Upper lobe of left lung (tissue), 6 donors: ENCODE data around the gene TNFRSF12A. TPM values are rescaled to one million over a fixed set of nuclear protein-coding genes. Genes with fewer than 3 reads are reported as not detected.

Experiments used
- ATAC-seq, 2 donors: fragments of 200-7000 bp; cut with Tn5 transposase; one replicate each; pipeline ENCODE4 v1.9.1; 2022; ENCODE audit warnings: mild to moderate bottlenecking in 2 of 2, moderate library complexity in 2 of 2; ENCODE audit not compliant: low FRiP score in 2 of 2
- DNase-seq, 2 donors: peaks; one replicate each; pipeline ENCODE4 v3.0.0-alpha.2; 2019 to 2020
- H3K27ac ChIP-seq, 4 donors: fragments of 200-600 bp; sonication (generic); one replicate each; pipeline ENCODE4 v1.5.1; 2016 to 2019
- H3K27me3 ChIP-seq, 4 donors: fragments of 200-600 bp; sonication (generic); one replicate each; pipeline ENCODE4 v1.5.1; 2017 to 2019
- H3K36me3 ChIP-seq, 4 donors: fragments of 200-600 bp; sonication (generic); one replicate each; pipeline ENCODE4 v1.5.1; 2016 to 2019
- H3K4me1 ChIP-seq, 4 donors: fragments of 200-600 bp; sonication (generic); one replicate each; pipeline ENCODE4 v1.5.1; 2018 to 2019
- H3K4me3 ChIP-seq, 4 donors: fragments of 200-600 bp; sonication (generic); one replicate each; pipeline ENCODE4 v1.5.1; 2017 to 2019; ENCODE audit warnings: mild to moderate bottlenecking in 2 of 4, moderate library complexity in 1 of 4
- H3K9me3 ChIP-seq, 4 donors: fragments of 200-600 bp; sonication (generic); one replicate each; pipeline ENCODE4 v1.5.1; 2018 to 2019
- CTCF ChIP-seq, 6 experiments: fragments of 450-650 bp in 4 of 6; fragments of 200-600 bp in 2 of 6; sonication (generic) in 2 of 6; IDR thresholded peaks; one replicate each; pipeline ENCODE4 v1.5.1; 2016 to 2019; ENCODE audit warnings: antibody characterized with exemption in 6 of 6
- EP300 ChIP-seq, 4 donors: sonication (generic); formaldehyde crosslinking; IDR thresholded peaks; one replicate each; pipeline ENCODE4 v1.5.1; 2017; ENCODE audit warnings: antibody characterized with exemption in 4 of 4, control low read depth in 2 of 4
- POLR2A ChIP-seq, 4 donors: fragments of 450-650 bp; IDR thresholded peaks; one replicate each; pipeline ENCODE4 v1.5.1; 2016 to 2017; ENCODE audit warnings: antibody characterized with exemption in 4 of 4, mild to moderate bottlenecking in 2 of 4
- POLR2AphosphoS5 ChIP-seq, 2 donors: sonication (generic); formaldehyde crosslinking; IDR thresholded peaks; one replicate each; pipeline ENCODE4 v1.5.1; 2017; ENCODE audit warnings: antibody characterized with exemption in 2 of 2
- WGBS, 2 donors: methylation state at CpG; one replicate each; pipeline ENCODE4 v1.1.5; 2017 to 2018; 5-methylcytosine and 5-hydroxymethylcytosine counted together
- total RNA-seq, 6 donors: library from RNA; depleted of rRNA in 4 of 6; stranded (reverse); fragments of >200 nt in 4 of 6; gene quantifications; one replicate each; pipeline versions ENCODE4 v1.1.0 to v1.2.1, GENCODE V29; 2016 to 2021
- donor health status: DM: no; HTN: no; CAD: no; lungs with moderate emphysema.
- donor health status: DM: no; HTN: yes; CAD: no; lungs with severe emphysema.

TNFRSF12A gene
- total RNA-seq, 6 donors from 2014 or later = 37.7 to 431 (median 76.5) TPM

- H3K27me3 ChIP-seq = no peaks in the 10 kb centered on the region
- H3K36me3 ChIP-seq = no peaks in the 10 kb centered on the region
- DNase-seq (peak in 1 of 2 donors; percentile 54), ATAC-seq (no peak)
- H3K4me3 ChIP-seq = no peak overlapping the region
- WGBS, 2 donors = 80 to 81% methylated on average over 7 to 13 of the region's 13 CpGs
- H3K9me3 ChIP-seq = no peaks in the 10 kb centered on the region
- H3K4me1 ChIP-seq = no peaks in the 10 kb centered on the region
- TF ChIP-seq POLR2A (IDR thresholded peaks at IDR 0.05) (no peak), POLR2AphosphoS5 (IDR thresholded peaks at IDR 0.05) (no peak), CTCF (IDR thresholded peaks at IDR 0.05) (no peak), EP300 (IDR thresholded peaks at IDR 0.05) (no peak)
- no peak overlapping the region for H3K27ac ChIP-seq
These were observed 23.9 kb upstream of the TNFRSF12A start for GRCh38 chr16:2996298-2996697.

GRCh38 chr16:2999929-3000328, 20.2 kb upstream of the TNFRSF12A start:
- WGBS, 2 donors = 80 to 83% methylated on average over 5 to 6 of the region's 6 CpGs
- TF ChIP-seq EP300 (IDR thresholded peaks at IDR 0.05) (no peak), POLR2AphosphoS5 (IDR thresholded peaks at IDR 0.05) (no peak), POLR2A (IDR thresholded peaks at IDR 0.05) (no peak), CTCF (IDR thresholded peaks at IDR 0.05) (no peak)
- no peaks in the 10 kb centered on the region for H3K36me3 ChIP-seq
- no peaks in the 10 kb centered on the region for H3K9me3 ChIP-seq
- ATAC-seq (no peak), DNase-seq (no peak)
- H3K4me1 ChIP-seq = peaks cover 3 to 7% (median 6%) of the 10 kb centered on the region in 4 donors
- no peaks in the 10 kb centered on the region for H3K27me3 ChIP-seq
- no peak overlapping the region for H3K4me3 ChIP-seq
- H3K27ac ChIP-seq = no peak overlapping the region

- H3K27me3 ChIP-seq = no peaks in the 10 kb centered on the region
- no peaks in the 10 kb centered on the region for H3K36me3 ChIP-seq
- WGBS, 2 donors = 86% methylated on average over 4 of the region's 4 CpGs; no CpG with 5 or more reads in 1 of the 2 donors
- H3K4me3 ChIP-seq = no peak overlapping the region
- DNase-seq = no peak
- no peak for ATAC-seq
- H3K4me1 ChIP-seq = peaks cover 3 to 11% (median 8%) of the 10 kb centered on the region in 4 donors
- H3K9me3 ChIP-seq = no peaks in the 10 kb centered on the region
- no peak for TF ChIP-seq EP300 (IDR thresholded peaks at IDR 0.05)
- no peak for TF ChIP-seq POLR2A (IDR thresholded peaks at IDR 0.05)
- no peak for TF ChIP-seq POLR2AphosphoS5 (IDR thresholded peaks at IDR 0.05)
- TF ChIP-seq CTCF (IDR thresholded peaks at IDR 0.05) = no peak
- H3K27ac ChIP-seq = no peak overlapping the region
These were observed 19.6 kb upstream of the TNFRSF12A start for GRCh38 chr16:3000540-3000939.

GRCh38 chr16:3001316-3001715, 18.9 kb upstream of the TNFRSF12A start:
- ATAC-seq (no peak), DNase-seq (no peak)
- Histone ChIP-seq H3K27ac (no peak overlapping the region), H3K4me1 (peaks cover 3 to 15% (median 8%) of the 10 kb centered on the region in 4 donors), H3K27me3 (no peaks in the 10 kb centered on the region), H3K9me3 (no peaks in the 10 kb centered on the region), H3K36me3 (no peaks in the 10 kb centered on the region), H3K4me3 (no peak overlapping the region)
- TF ChIP-seq POLR2AphosphoS5 (IDR thresholded peaks at IDR 0.05) (no peak), EP300 (IDR thresholded peaks at IDR 0.05) (no peak), CTCF (IDR thresholded peaks at IDR 0.05) (no peak), POLR2A (IDR thresholded peaks at IDR 0.05) (no peak)
- WGBS, 2 donors = 64 to 81% methylated on average over 5 to 9 of the region's 12 CpGs

- H3K27ac ChIP-seq = peak overlapping the region in 1 of 4 donors; percentile 86
- no peaks in the 10 kb centered on the region for H3K27me3 ChIP-seq
- no peaks in the 10 kb centered on the region for H3K36me3 ChIP-seq
- H3K9me3 ChIP-seq = no peaks in the 10 kb centered on the region
- TF ChIP-seq POLR2AphosphoS5 (IDR thresholded peaks at IDR 0.05) (peak in 1 of 2 donors; percentile 41), POLR2A (IDR thresholded peaks at IDR 0.05) (peak in 1 of 4 donors; percentile 72), CTCF (IDR thresholded peaks at IDR 0.05) (peak in 4 of 6 experiments; percentile 35 to 88 (median 53)), EP300 (IDR thresholded peaks at IDR 0.05) (no peak)
- DNase-seq (peak; percentile 98 to 99), ATAC-seq (peak; percentile 98)
- WGBS, 2 donors = 12 to 24% methylated on average over 18 to 38 of the region's 58 CpGs
- peak overlapping the region in 3 of 4 donors; percentile 45 to 51 (median 46) for H3K4me3 ChIP-seq
- peaks cover 20 to 35% (median 23%) of the 10 kb centered on the region in 4 donors for H3K4me1 ChIP-seq
These were observed 16.4 kb upstream of the TNFRSF12A start for GRCh38 chr16:3003582-3004270.
